ENCODE measurements around the gene GET4.

- TF ChIP-seq CTCF (IDR thresholded peaks at IDR 0.05) = no peak
- no peak for TF ChIP-seq POLR2A (IDR thresholded peaks at IDR 0.05)
- TF ChIP-seq POLR2AphosphoS5 (IDR thresholded peaks at IDR 0.05; ENCODE audit: insufficient read depth in 1 of 2, low read depth in 1 of 2) = no peak
Measured at GRCh38 chr7:887488-887820, 11.1 kb downstream of the GET4 start.
